Common myeloid progenitor, CD34-positive (primary cell): Measurements from ENCODE around the gene TROAP.
"Not testable (repeated sequence)": the region's sequence is repeated elsewhere in the genome, so short reads cannot be mapped to it uniquely, and the experiment has no call there.

Experiments
- CTCF ChIA-PET: fragments of 350-600 bp; sonication (Branson Sonifier 250); formaldehyde crosslinking; loops from one replicate; lab custom pipeline; 2021; ENCODE audit warnings: antibody characterized with exemption; lab: Charles Lee
- POLR2A ChIA-PET: fragments of 350-600 bp; sonication (Branson Sonifier 250); formaldehyde crosslinking; loops from one replicate; lab custom pipeline; 2021; ENCODE audit warnings: antibody characterized with exemption; lab: Charles Lee
- DNase-seq, 3 donors: peaks; one replicate each; pipeline versions ENCODE4 v3.0.0 to v3.0.0-alpha.2; 2013
- H3K27ac ChIP-seq, 2 experiments: 1 replicate in 1 of 2; 2 replicates in 1 of 2; pipeline ENCODE4 v1.7.0; 2013; ENCODE audit warnings: inconsistent platforms in 2 of 2, low read length in 2 of 2, mild to moderate bottlenecking in 2 of 2, low read depth in 1 of 2, moderate library complexity in 1 of 2; ENCODE audit not compliant: severe bottlenecking in 2 of 2, insufficient read depth in 1 of 2, poor library complexity in 1 of 2
- H3K27me3 ChIP-seq, 5 experiments: replicated peaks in 2 of 5; 1 replicate in 3 of 5; 2 replicates in 2 of 5; pipeline versions ENCODE4 v1.6.1 to v1.7.0; 2013; ENCODE audit warnings: low read length in 4 of 5, mild to moderate bottlenecking in 2 of 5, moderate library complexity in 2 of 5, inconsistent platforms in 1 of 5; ENCODE audit not compliant: insufficient read depth in 5 of 5, control insufficient read depth in 4 of 5
- H3K36me3 ChIP-seq, 4 experiments: 1 replicate in 2 of 4; 2 replicates in 2 of 4; pipeline versions ENCODE4 v1.6.1 to v1.7.0; 2013; ENCODE audit warnings: low read length in 3 of 4, control low read depth in 1 of 4, mild to moderate bottlenecking in 1 of 4; ENCODE audit not compliant: control insufficient read depth in 4 of 4, insufficient read depth in 4 of 4
- H3K4me1 ChIP-seq, 4 experiments: 1 replicate in 3 of 4; 2 replicates in 1 of 4; pipeline versions ENCODE4 v1.6.1 to v1.7.1; 2013; ENCODE audit warnings: low read length in 3 of 4, mild to moderate bottlenecking in 3 of 4, control low read depth in 1 of 4, inconsistent platforms in 1 of 4, moderate library complexity in 1 of 4; ENCODE audit not compliant: control insufficient read depth in 4 of 4, insufficient read depth in 4 of 4; ENCODE audit errors: control extremely low read depth in 1 of 4
- H3K4me3 ChIP-seq, 7 experiments: 1 replicate in 4 of 7; 2 replicates in 3 of 7; pipeline versions ENCODE4 v1.5.1 to v1.7.0; 2013; ENCODE audit warnings: mild to moderate bottlenecking in 7 of 7, low read length in 6 of 7, moderate library complexity in 6 of 7, inconsistent platforms in 2 of 7, low read depth in 2 of 7, control low read depth in 1 of 7; ENCODE audit not compliant: insufficient read depth in 4 of 7, control insufficient read depth in 1 of 7; ENCODE audit errors: extremely low read depth in 1 of 7
- H3K9me3 ChIP-seq, 5 experiments: 1 replicate in 4 of 5; 2 replicates in 1 of 5; pipeline versions ENCODE4 v1.6.1 to v1.7.1; 2013; ENCODE audit warnings: low read length in 4 of 5, mild to moderate bottlenecking in 2 of 5, inconsistent platforms in 1 of 5, low read depth in 1 of 5, moderate library complexity in 1 of 5; ENCODE audit not compliant: control insufficient read depth in 4 of 5, insufficient read depth in 2 of 5; ENCODE audit errors: control extremely low read depth in 1 of 5
- WGBS: methylation state at CpG from one replicate; pipeline ENCODE4 v1.1.5; 2013; ENCODE audit not compliant: insufficient coverage; 5-methylcytosine and 5-hydroxymethylcytosine counted together

The TROAP gene

GRCh38 chr12:49320411-49321103, 2.5 kb upstream of the TROAP start:
- WGBS: 95% methylated on average over 7 of the region's 9 CpGs
- DNase-seq, H3K4me3 ChIP-seq, H3K27me3 ChIP-seq, H3K9me3 ChIP-seq, H3K27ac ChIP-seq, POLR2A ChIA-PET, H3K36me3 ChIP-seq: not testable (repeated sequence)
- CTCF ChIA-PET: interaction anchor here (0.8 to 2.6 kb wide), 3 partner anchors 11 to 22 kb away, joined by 3 to 8 read pairs (median 4); no protein-coding TSS in a partner anchor
- peaks cover 5 to 20% (median 17%) of the 10 kb centered on the region in 4 experiments for H3K4me1 ChIP-seq

GRCh38 chr12:49322367-49322707, 718 bp upstream of the TROAP start:
- Histone ChIP-seq H3K4me3 (peak overlapping the region; percentile 63 to 92 (median 83)), H3K4me1 (peaks cover 5 to 20% (median 17%) of the 10 kb centered on the region in 4 experiments), H3K27ac (peak overlapping the region in 1 of 2 experiments; percentile 79), H3K9me3 (no peaks in the 10 kb centered on the region), H3K36me3 (peaks cover 2 to 21% (median 8%) of the 10 kb centered on the region in 4 experiments), H3K27me3 (peaks cover 0 to 4% (median 0%) of the 10 kb centered on the region in 5 experiments)
- CTCF ChIA-PET: interaction anchor here (0.7 to 2.9 kb wide), 7 partner anchors 9 to 36 kb away, joined by 3 to 18 read pairs (median 4); partner anchors contain the start of gene C1QL4
- POLR2A ChIA-PET: no interaction called here
- no peak for DNase-seq
- WGBS: 67% methylated on average over 7 of the region's 12 CpGs

GRCh38 chr12:49323524-49324097, 556 bp downstream of the TROAP start:
- H3K9me3 ChIP-seq: no peaks in the 10 kb centered on the region
- WGBS: 23% methylated on average over 14 of the region's 19 CpGs
- CTCF ChIA-PET: interaction anchor here (1.0 to 2.9 kb wide), 6 partner anchors 8 to 300 kb away, joined by 3 to 18 read pairs (median 6); partner anchors contain the start of genes C1QL4 and PRPF40B
- H3K36me3 ChIP-seq: peaks cover 4 to 23% (median 11%) of the 10 kb centered on the region in 4 experiments
- DNase-seq: no peak
- peak overlapping the region; percentile 63 to 92 (median 83) for H3K4me3 ChIP-seq
- peaks cover 0 to 4% (median 0%) of the 10 kb centered on the region in 5 experiments for H3K27me3 ChIP-seq
- POLR2A ChIA-PET: no interaction called here
- H3K27ac ChIP-seq: peak overlapping the region in 1 of 2 experiments; percentile 76
- peaks cover 5 to 20% (median 17%) of the 10 kb centered on the region in 4 experiments for H3K4me1 ChIP-seq

- WGBS: 97% methylated on average over 6 of the region's 6 CpGs
- no peak for DNase-seq
- ChIA-PET POLR2A (no interaction called here), CTCF (interaction anchor here (0.7 to 2.3 kb wide), 5 partner anchors 10 to 24 kb away, joined by 3 to 16 read pairs (median 3); partner anchors contain the start of gene C1QL4)
- Histone ChIP-seq H3K4me1 (peaks cover 5 to 20% (median 17%) of the 10 kb centered on the region in 4 experiments), H3K4me3 (no peak overlapping the region), H3K9me3 (no peaks in the 10 kb centered on the region), H3K27me3 (peaks cover 0 to 5% (median 0%) of the 10 kb centered on the region in 5 experiments), H3K27ac (no peak overlapping the region), H3K36me3 (peaks cover 7 to 43% (median 28%) of the 10 kb centered on the region in 4 experiments)
These were observed 2.6 kb downstream of the TROAP start for GRCh38 chr12:49325606-49326005.

- Histone ChIP-seq H3K9me3 (no peaks in the 10 kb centered on the region), H3K27me3 (peaks cover 0 to 22% (median 8%) of the 10 kb centered on the region in 5 experiments), H3K4me1 (peaks cover 5 to 13% (median 12%) of the 10 kb centered on the region in 4 experiments), H3K27ac (no peak overlapping the region), H3K36me3 (peaks cover 10 to 51% (median 33%) of the 10 kb centered on the region in 4 experiments), H3K4me3 (no peak overlapping the region)
- ChIA-PET CTCF (interaction anchor here (2.3 kb wide), 1 partner anchor 15 kb away, joined by 16 read pairs; no protein-coding TSS in a partner anchor), POLR2A (no interaction called here)
- no peak for DNase-seq
These were observed 4.3 kb downstream of the TROAP start for GRCh38 chr12:49327368-49327767.

- Histone ChIP-seq H3K27me3 (peaks cover 0 to 27% (median 11%) of the 10 kb centered on the region in 5 experiments), H3K4me3 (no peak overlapping the region), H3K27ac (no peak overlapping the region), H3K4me1 (peaks cover 5 to 12% (median 10%) of the 10 kb centered on the region in 4 experiments), H3K9me3 (no peaks in the 10 kb centered on the region), H3K36me3 (peaks cover 10 to 51% (median 33%) of the 10 kb centered on the region in 4 experiments)
- CTCF ChIA-PET: interaction anchor here (4.9 kb wide), 1 partner anchor 14 kb away, joined by 46 read pairs; no protein-coding TSS in a partner anchor
- no peak for DNase-seq
- WGBS: 100% methylated on average over 2 of the region's 2 CpGs
- POLR2A ChIA-PET: interaction anchor here (0.6 kb wide), 1 partner anchor 214 kb away, joined by 4 read pairs; no protein-coding TSS in a partner anchor
These were observed 4.8 kb downstream of the TROAP start for GRCh38 chr12:49327887-49328286.
